ENCODE measurements around the gene C12orf42.

The C12orf42 gene

DNA sequence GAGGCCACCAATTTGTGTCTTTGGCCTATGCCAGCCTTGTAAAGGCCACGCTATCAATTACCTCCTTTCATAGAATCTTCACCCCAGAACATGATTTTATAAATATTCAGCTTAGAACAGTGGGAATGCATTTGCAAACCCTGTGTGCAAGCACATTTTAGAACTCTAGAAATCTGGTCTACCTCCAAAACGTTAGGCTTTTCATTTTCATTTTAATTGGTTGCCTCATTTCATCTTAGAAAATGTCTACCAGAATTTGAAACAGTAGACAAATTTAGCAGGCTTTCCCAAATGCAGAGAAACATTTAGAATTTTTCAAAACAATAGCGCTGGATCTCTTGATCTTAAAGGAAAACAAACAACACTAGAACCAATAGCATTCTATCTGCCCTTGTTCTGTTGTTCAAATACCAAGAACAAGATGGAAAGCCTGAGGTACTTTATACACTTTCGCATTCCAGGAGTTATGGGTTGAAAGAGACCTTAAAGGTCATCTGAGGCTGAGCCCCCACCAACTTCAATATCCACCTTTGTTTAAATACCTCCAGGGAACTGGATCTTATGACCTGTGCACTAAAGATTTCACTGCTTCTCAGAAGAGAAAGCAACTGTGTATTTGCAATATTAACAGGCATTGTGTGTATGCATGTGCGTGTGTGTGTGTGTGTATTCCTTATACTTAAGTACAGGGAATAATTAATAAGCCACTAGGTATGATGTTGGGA, 185.1 kb downstream of the C12orf42 start:
- ATAC-seq (ENCODE audit: low read depth) (no peak), DNase-seq (ENCODE audit: low spot score) (no peak)
- Histone ChIP-seq H3K4me3 (ENCODE audit: severe bottlenecking) (no peak overlapping the region), H3K36me3 (ENCODE audit: low read depth) (no peaks in the 10 kb centered on the region), H3K27ac (ENCODE audit: poor library complexity, severe bottlenecking) (no peak overlapping the region), H3K27me3 (ENCODE audit: insufficient read depth, poor library complexity, severe bottlenecking) (peaks cover 14% of the 10 kb centered on the region), H3K4me1 (ENCODE audit: insufficient read depth, poor library complexity, severe bottlenecking) (no peaks in the 10 kb centered on the region), H3K9me3 (ENCODE audit: severe bottlenecking) (no peaks in the 10 kb centered on the region)
- TF ChIP-seq CTCF (IDR thresholded peaks at IDR 0.05; ENCODE audit: poor library complexity, severe bottlenecking) = no peak

GRCh38 chr12:103308396-103308795, 187.4 kb downstream of the C12orf42 start:
- Histone ChIP-seq H3K4me3 (ENCODE audit: severe bottlenecking) (no peak overlapping the region), H3K27me3 (ENCODE audit: insufficient read depth, poor library complexity, severe bottlenecking) (peaks cover 9% of the 10 kb centered on the region), H3K9me3 (ENCODE audit: severe bottlenecking) (no peaks in the 10 kb centered on the region), H3K4me1 (ENCODE audit: insufficient read depth, poor library complexity, severe bottlenecking) (no peaks in the 10 kb centered on the region), H3K36me3 (ENCODE audit: low read depth) (no peaks in the 10 kb centered on the region), H3K27ac (ENCODE audit: poor library complexity, severe bottlenecking) (no peak overlapping the region)
- TF ChIP-seq CTCF (IDR thresholded peaks at IDR 0.05; ENCODE audit: poor library complexity, severe bottlenecking) = no peak
- DNase-seq (ENCODE audit: low spot score) (no peak), ATAC-seq (ENCODE audit: low read depth) (no peak)

- no peaks in the 10 kb centered on the region for H3K4me1 ChIP-seq (ENCODE audit: insufficient read depth, poor library complexity, severe bottlenecking)
- no peak overlapping the region for H3K27ac ChIP-seq (ENCODE audit: poor library complexity, severe bottlenecking)
- H3K36me3 ChIP-seq (ENCODE audit: low read depth) = no peaks in the 10 kb centered on the region
- no peaks in the 10 kb centered on the region for H3K9me3 ChIP-seq (ENCODE audit: severe bottlenecking)
- no peak for DNase-seq (ENCODE audit: low spot score)
- H3K4me3 ChIP-seq (ENCODE audit: severe bottlenecking) = no peak overlapping the region
- H3K27me3 ChIP-seq (ENCODE audit: insufficient read depth, poor library complexity, severe bottlenecking) = peaks cover 32% of the 10 kb centered on the region
- TF ChIP-seq CTCF (IDR thresholded peaks at IDR 0.05; ENCODE audit: poor library complexity, severe bottlenecking) = no peak
- ATAC-seq (ENCODE audit: low read depth) = no peak
Measured at GRCh38 chr12:103303484-103303883, 192.3 kb downstream of the C12orf42 start.

GRCh38 chr12:103301642-103302591, 193.9 kb downstream of the C12orf42 start:
- Histone ChIP-seq H3K27ac (ENCODE audit: poor library complexity, severe bottlenecking) (no peak overlapping the region), H3K27me3 (ENCODE audit: insufficient read depth, poor library complexity, severe bottlenecking) (peaks cover 32% of the 10 kb centered on the region), H3K9me3 (ENCODE audit: severe bottlenecking) (no peaks in the 10 kb centered on the region), H3K4me3 (ENCODE audit: severe bottlenecking) (no peak overlapping the region), H3K36me3 (ENCODE audit: low read depth) (no peaks in the 10 kb centered on the region), H3K4me1 (ENCODE audit: insufficient read depth, poor library complexity, severe bottlenecking) (no peaks in the 10 kb centered on the region)
- TF ChIP-seq CTCF (IDR thresholded peaks at IDR 0.05; ENCODE audit: poor library complexity, severe bottlenecking) = no peak
- ATAC-seq (ENCODE audit: low read depth) (no peak), DNase-seq (ENCODE audit: low spot score) (no peak)

Data from RWPE2 (cell line).